Heart right ventricle (tissue), 16 donors: ENCODE results near the gene VASN. TPM values are rescaled to one million over a fixed set of nuclear protein-coding genes. Genes with fewer than 3 reads are reported as not detected.

Experiments
- ATAC-seq, 8 donors: fragments of 200-7000 bp; cut with Tn5 transposase; one replicate each; pipeline ENCODE4 v1.9.1; 2020; ENCODE audit warnings: mild to moderate bottlenecking in 8 of 8, moderate library complexity in 8 of 8, moderate number of reproducible peaks in 1 of 8
- DNase-seq, 2 donors: peaks; one replicate each; pipeline ENCODE4 v3.0.0-alpha.2; 2020
- H3K27ac ChIP-seq, 10 donors: fragments of 200-600 bp; sonication (generic) in 2 of 10; one replicate each; pipeline versions ENCODE4 v1.5.0 to v1.8.0; 2020 to 2022; ENCODE audit warnings: mild to moderate bottlenecking in 3 of 10
- H3K27me3 ChIP-seq, 7 donors: fragments of 200-600 bp; one replicate each; pipeline ENCODE4 v1.8.0; 2021 to 2022; ENCODE audit warnings: mild to moderate bottlenecking in 2 of 7
- H3K36me3 ChIP-seq, 9 donors: fragments of 200-600 bp; sonication (generic) in 1 of 9; one replicate each; pipeline versions ENCODE4 v1.5.0 to v1.8.0; 2020 to 2022; ENCODE audit warnings: mild to moderate bottlenecking in 2 of 9
- H3K4me1 ChIP-seq, 9 donors: fragments of 200-600 bp; sonication (generic) in 1 of 9; one replicate each; pipeline versions ENCODE4 v1.5.0 to v1.8.0; 2020 to 2022; ENCODE audit warnings: mild to moderate bottlenecking in 4 of 9
- H3K4me3 ChIP-seq, 10 donors: fragments of 200-600 bp; sonication (generic) in 2 of 10; one replicate each; pipeline versions ENCODE4 v1.5.0 to v1.8.0; 2020 to 2022; ENCODE audit warnings: mild to moderate bottlenecking in 7 of 10, moderate library complexity in 2 of 10
- H3K9me3 ChIP-seq, 11 donors: fragments of 200-600 bp in 10 of 11; sonication (generic) in 2 of 11; one replicate each; pipeline versions ENCODE4 v1.5.0 to v1.8.0; 2013 to 2022; ENCODE audit warnings: mild to moderate bottlenecking in 2 of 11, control low read depth in 1 of 11, moderate library complexity in 1 of 11
- WGBS, 2 donors: extraction: QIAGEN DNeasy Blood & Tissue Kit; methylation state at CpG; one replicate each; pipeline ENCODE4 v1.1.7; 2013; ENCODE audit warnings: inconsistent platforms in 1 of 2; 5-methylcytosine and 5-hydroxymethylcytosine counted together
- intact Hi-C, 10 donors: fragments of 100-400 bp; cut with DNase I; formaldehyde crosslinking; loops; one replicate each; pipeline versions ENCODE4 v1.11.1 to v1.14.2; 2022
- polyA plus RNA-seq, 2 donors: library from polyadenylated mRNA; stranded (reverse); fragments of 200-250 nt; gene quantifications; one replicate each; pipeline ENCODE4 v1.2.3, GENCODE V29; 2013
- total RNA-seq, 10 donors: library from RNA; stranded (reverse); fragmentation: NEBNext Ultra II Directional in 3 of 10; extraction: Animal tissue kit (Norgen Biotek cat#: 25700) in 3 of 10; gene quantifications; one replicate each; pipeline versions ENCODE4 v1.2.1 to v1.2.4, GENCODE V29; 2021 to 2023
- TF ChIP-seq, protein P1 (sequence below), 9 donors: fragments of 200-600 bp; sonication (generic) in 2 of 9; IDR thresholded peaks; one replicate each; pipeline versions ENCODE4 v1.5.0 to v1.8.0; 2021 to 2022; ENCODE audit warnings: antibody characterized with exemption in 9 of 9, mild to moderate bottlenecking in 5 of 9, moderate library complexity in 1 of 9
- donor health status: Arrhythmogenic right ventricular cardiomyopathy.
- donor health status: ischemic (EF 13 %, LVEDD 7.1; RV severe dilation, severe dysfunction).
- donor health status: healthy with polysubstance abuse.
- donor health status: DM: no; HTN: yes; CAD: no.
- donor health status: DM: no; HTN: no; CAD: no.
- donor health status: ischemic (EF 25% LVEDD 6.9; RV normal size, moderate dysfunction).
- donor health status: ischemic (EF 25% LVEDD 5.7; RV mildly dilated, moderate dysfunction).
- donor health status: healthy.
- donor health status: DM: yes; HTN: yes; CAD: no.
- donor health status: Ischemic cardiomyopathy.
- donor health status: ischemic (EF 35%, LVEDD 5.7; RV mildly dilated, moderate dysfunction).
- donor health status: nonischemic (EF 11% LVEDD 7.7; RV severe dilation, severe dysfunction).
- donor health status: DM: yes; HTN: yes; CAD: no.
- donor health status: PGD.
- donor health status: ischemic (EF 29% LVEDD 5.4; RV normal size, mild dysfunction).
- donor health status: nonischemic (EF 23%, LVEDD 6.1; RV moderate dilation, normal function).

Gene VASN
- total and polyA plus RNA-seq, 12 donors = 3.1 to 27.9 (median 6.0) TPM

DNA sequence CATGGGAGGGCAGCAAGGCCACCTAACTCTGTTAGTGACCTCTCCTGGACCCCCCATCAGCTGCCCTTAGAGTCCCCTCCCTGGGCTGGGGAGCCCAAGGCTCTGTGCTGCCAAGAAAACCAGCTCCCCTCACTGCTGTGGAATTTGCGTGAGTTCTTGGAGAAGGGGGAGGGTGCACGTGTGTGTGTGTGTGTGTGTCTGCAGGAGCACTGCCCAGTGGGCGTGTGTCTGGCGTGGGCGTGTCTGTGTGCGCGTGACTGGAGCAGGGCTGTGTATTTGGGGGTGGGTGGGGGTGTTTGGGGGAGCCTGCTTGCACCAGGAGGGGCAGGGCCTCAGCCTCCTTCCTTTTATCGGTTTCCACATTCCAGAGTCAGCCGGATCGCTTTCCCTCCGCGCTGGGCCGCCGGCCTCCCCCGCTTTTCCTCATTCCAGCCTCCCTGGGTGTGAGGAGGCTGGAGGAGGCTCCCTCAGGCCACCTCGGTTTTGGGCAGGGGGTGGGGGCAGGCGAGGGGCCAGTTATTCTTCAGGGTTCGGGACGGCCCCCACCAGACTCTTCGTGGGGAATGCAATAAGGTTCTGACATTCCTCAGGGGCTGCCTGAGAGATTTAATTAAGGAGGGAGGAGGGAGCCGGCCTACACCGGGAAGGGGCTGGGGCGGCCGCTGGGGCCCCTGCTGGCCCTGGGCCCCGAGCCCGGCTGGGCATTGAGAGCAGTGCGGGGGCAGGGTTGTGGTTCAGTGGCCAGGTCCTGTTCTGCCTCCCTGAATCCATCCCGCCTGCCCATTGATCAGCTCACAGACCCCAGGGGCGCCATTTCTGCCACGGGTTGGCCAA is 2.5 kb downstream of the VASN start:
- ATAC-seq = peak in 5 of 8 donors; percentile 2 to 16 (median 7)
- Histone ChIP-seq H3K27ac (peak overlapping the region in 9 of 10 donors; percentile 65 to 88 (median 83)), H3K36me3 (peaks cover 0 to 14% (median 0%) of the 10 kb centered on the region in 9 donors), H3K9me3 (no peaks in the 10 kb centered on the region), H3K27me3 (no peaks in the 10 kb centered on the region), H3K4me1 (peaks cover 42 to 97% (median 83%) of the 10 kb centered on the region in 9 donors), H3K4me3 (peak overlapping the region; percentile 38 to 71 (median 62))
- WGBS, 2 donors = 28 to 30% methylated on average over 30 of the region's 30 CpGs
- peak; percentile 67 to 68 for DNase-seq
- intact Hi-C loops = loop anchor here in 1 of 10 donors (2.0 kb wide), 1 partner anchor 15 kb away; no protein-coding TSS in a partner anchor
- TF ChIP-seq, protein P1, sequence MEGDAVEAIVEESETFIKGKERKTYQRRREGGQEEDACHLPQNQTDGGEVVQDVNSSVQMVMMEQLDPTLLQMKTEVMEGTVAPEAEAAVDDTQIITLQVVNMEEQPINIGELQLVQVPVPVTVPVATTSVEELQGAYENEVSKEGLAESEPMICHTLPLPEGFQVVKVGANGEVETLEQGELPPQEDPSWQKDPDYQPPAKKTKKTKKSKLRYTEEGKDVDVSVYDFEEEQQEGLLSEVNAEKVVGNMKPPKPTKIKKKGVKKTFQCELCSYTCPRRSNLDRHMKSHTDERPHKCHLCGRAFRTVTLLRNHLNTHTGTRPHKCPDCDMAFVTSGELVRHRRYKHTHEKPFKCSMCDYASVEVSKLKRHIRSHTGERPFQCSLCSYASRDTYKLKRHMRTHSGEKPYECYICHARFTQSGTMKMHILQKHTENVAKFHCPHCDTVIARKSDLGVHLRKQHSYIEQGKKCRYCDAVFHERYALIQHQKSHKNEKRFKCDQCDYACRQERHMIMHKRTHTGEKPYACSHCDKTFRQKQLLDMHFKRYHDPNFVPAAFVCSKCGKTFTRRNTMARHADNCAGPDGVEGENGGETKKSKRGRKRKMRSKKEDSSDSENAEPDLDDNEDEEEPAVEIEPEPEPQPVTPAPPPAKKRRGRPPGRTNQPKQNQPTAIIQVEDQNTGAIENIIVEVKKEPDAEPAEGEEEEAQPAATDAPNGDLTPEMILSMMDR (IDR thresholded peaks at IDR 0.05) = no peak

DNA sequence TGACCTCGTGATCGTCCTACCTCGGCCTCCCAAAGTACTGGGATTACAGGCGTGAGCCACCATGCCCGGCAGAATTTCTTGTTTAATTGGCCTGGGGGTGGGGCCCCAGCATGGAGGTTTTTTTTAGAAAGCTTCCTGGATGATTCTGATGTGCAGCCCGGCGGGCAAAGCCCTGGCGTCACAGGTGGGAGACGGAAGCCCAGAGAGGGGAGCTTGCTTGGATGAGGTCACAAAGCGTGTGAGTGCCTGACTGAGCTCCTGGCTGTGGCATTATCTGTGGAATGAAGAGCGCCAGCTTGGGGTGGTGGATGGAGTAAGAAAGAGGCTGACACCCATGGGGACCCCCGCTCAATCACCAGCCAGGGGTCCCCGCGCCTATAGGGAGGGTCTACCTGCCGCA is 4.1 kb downstream of the VASN start:
- Histone ChIP-seq H3K27ac (peak overlapping the region; percentile 11 to 88 (median 82)), H3K4me3 (peak overlapping the region in 7 of 10 donors; percentile 3 to 69 (median 27)), H3K36me3 (peaks cover 0 to 23% (median 0%) of the 10 kb centered on the region in 9 donors), H3K4me1 (peaks cover 42 to 89% (median 75%) of the 10 kb centered on the region in 9 donors), H3K27me3 (no peaks in the 10 kb centered on the region), H3K9me3 (no peaks in the 10 kb centered on the region)
- no peak for ATAC-seq
- intact Hi-C loops = loop anchor here in 1 of 10 donors (2.0 kb wide), 1 partner anchor 13 kb away; no protein-coding TSS in a partner anchor
- TF ChIP-seq, protein P1 (IDR thresholded peaks at IDR 0.05) = no peak
- WGBS, 2 donors = 79 to 82% methylated on average over 15 of the region's 15 CpGs
- DNase-seq = no peak

DNA sequence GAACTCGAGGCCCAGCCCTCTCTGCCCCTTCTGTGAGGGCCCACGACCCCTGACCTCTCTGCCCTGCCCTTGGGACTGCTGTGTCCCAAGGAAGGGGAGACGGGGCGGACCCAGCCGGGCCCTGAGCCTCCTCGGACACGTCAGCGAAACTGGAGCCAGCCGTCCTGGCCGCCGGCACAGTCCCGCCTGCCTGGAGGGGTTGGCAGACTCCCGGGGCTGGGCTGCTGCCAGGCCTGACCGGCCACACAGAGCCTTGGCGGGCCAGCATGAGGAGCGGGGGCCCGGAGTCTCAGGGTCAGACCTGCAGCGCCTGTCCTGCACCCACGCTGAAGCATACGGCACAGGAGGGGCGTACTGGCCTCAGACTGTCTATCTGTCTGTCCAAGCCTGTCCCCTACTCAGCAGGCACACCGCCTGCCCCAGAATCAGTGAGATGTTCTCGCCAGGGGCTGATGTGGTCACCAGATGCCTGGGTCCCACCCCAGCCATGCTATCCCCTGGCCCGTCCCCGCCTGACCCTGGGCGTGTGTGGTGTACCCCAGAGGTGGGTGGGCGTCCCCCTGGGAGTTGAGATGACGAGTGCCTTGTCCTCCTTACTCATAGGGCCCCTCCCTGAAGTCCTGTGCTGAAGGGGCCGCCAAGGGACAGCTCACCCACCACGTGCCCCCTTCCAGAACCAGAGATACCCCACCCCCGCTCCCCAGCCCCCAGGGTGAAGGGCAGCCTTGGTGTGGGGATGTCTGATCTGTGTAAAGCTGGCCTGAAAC is 4.7 kb downstream of the VASN start:
- intact Hi-C loops = no loop called here
- H3K36me3 ChIP-seq = peaks cover 0 to 29% (median 0%) of the 10 kb centered on the region in 9 donors
- no peaks in the 10 kb centered on the region for H3K27me3 ChIP-seq
- H3K4me1 ChIP-seq = peaks cover 37 to 87% (median 69%) of the 10 kb centered on the region in 9 donors
- DNase-seq (peak; percentile 86 to 94), ATAC-seq (peak; percentile 65 to 84 (median 77))
- WGBS, 2 donors = 44 to 45% methylated on average over 31 of the region's 31 CpGs
- peak overlapping the region in 7 of 10 donors; percentile 3 to 69 (median 27) for H3K4me3 ChIP-seq
- peak overlapping the region; percentile 11 to 88 (median 82) for H3K27ac ChIP-seq
- TF ChIP-seq, protein P1 (IDR thresholded peaks at IDR 0.05) = no peak
- H3K9me3 ChIP-seq = no peaks in the 10 kb centered on the region
